Measurements from ENCODE around the gene CMSS1.

DNA sequence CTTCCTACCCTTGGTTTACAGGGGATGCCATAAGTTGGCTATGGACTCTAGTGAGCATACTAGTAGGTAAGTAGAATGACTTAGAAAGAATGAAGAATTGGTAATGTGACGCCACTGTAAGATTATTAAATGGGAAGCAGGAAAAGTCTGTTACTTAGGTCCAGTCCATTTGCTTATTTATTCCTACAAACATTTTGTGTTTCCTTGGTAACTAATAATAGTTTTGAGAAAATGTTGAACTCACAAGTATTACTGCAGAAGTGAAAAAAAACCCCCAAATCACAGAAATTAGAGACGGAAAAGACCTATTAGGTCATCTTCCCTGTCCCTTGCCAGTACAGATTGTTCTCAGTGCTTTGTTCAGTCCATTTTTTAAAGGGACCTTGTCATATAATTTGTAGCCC lies 63.5 kb downstream of the CMSS1 start:
- TF ChIP-seq, protein P1, sequence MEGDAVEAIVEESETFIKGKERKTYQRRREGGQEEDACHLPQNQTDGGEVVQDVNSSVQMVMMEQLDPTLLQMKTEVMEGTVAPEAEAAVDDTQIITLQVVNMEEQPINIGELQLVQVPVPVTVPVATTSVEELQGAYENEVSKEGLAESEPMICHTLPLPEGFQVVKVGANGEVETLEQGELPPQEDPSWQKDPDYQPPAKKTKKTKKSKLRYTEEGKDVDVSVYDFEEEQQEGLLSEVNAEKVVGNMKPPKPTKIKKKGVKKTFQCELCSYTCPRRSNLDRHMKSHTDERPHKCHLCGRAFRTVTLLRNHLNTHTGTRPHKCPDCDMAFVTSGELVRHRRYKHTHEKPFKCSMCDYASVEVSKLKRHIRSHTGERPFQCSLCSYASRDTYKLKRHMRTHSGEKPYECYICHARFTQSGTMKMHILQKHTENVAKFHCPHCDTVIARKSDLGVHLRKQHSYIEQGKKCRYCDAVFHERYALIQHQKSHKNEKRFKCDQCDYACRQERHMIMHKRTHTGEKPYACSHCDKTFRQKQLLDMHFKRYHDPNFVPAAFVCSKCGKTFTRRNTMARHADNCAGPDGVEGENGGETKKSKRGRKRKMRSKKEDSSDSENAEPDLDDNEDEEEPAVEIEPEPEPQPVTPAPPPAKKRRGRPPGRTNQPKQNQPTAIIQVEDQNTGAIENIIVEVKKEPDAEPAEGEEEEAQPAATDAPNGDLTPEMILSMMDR (IDR thresholded peaks at IDR 0.05) = no peak
- TF ChIP-seq YY1 (IDR thresholded peaks at IDR 0.05; ENCODE audit: low read depth) = no peak
- no peak for TF ChIP-seq EP300 (IDR thresholded peaks at IDR 0.05; ENCODE audit: borderline replicate concordance in 1 of 2, low read depth in 1 of 2, low read length in 1 of 2)
- no peak for TF ChIP-seq RAD21 (IDR thresholded peaks at IDR 0.05; ENCODE audit: low read length)
- TF ChIP-seq FOXJ3 (CRISPR knock-in tag; IDR thresholded peaks at IDR 0.05) = no peak

Data from SK-N-SH (cell line).